Small intestine (tissue), 7 donors: ENCODE results near the gene ZNF532. TPM values are rescaled to one million over a fixed set of nuclear protein-coding genes. Genes with fewer than 3 reads are reported as not detected.

Experiments used
- DNase-seq, 2 donors: peaks; one replicate each; pipeline versions ENCODE4 v3.0.0 to v3.0.0-alpha.2; 2013
- FAIRE-seq: peaks from 2 replicates; lab custom pipeline; 2012; peaks lifted over from hg19 to GRCh38; lab: Jason Lieb, UNC
- H3K27ac ChIP-seq, 3 donors: one replicate each; pipeline ENCODE4 v1.5.1; 2013; ENCODE audit warnings: low read length in 2 of 3, mild to moderate bottlenecking in 2 of 3, control low read depth in 1 of 3, inconsistent platforms in 1 of 3, low read depth in 1 of 3, moderate library complexity in 1 of 3
- H3K27me3 ChIP-seq, 3 donors: one replicate each; pipeline ENCODE4 v1.6.1; 2013; ENCODE audit warnings: low read length in 3 of 3, inconsistent platforms in 1 of 3; ENCODE audit not compliant: control insufficient read depth in 3 of 3, insufficient read depth in 3 of 3
- H3K36me3 ChIP-seq, 3 donors: one replicate each; pipeline ENCODE4 v1.6.1; 2013; ENCODE audit warnings: low read length in 3 of 3, inconsistent platforms in 1 of 3, low read depth in 1 of 3, mild to moderate bottlenecking in 1 of 3, moderate library complexity in 1 of 3; ENCODE audit not compliant: control insufficient read depth in 3 of 3, insufficient read depth in 2 of 3
- H3K4me1 ChIP-seq, 3 donors: one replicate each; pipeline ENCODE4 v1.6.1; 2013; ENCODE audit warnings: low read length in 2 of 3, inconsistent platforms in 1 of 3, low read depth in 1 of 3, mild to moderate bottlenecking in 1 of 3, moderate library complexity in 1 of 3; ENCODE audit not compliant: control insufficient read depth in 3 of 3, insufficient read depth in 2 of 3
- H3K4me3 ChIP-seq, 3 donors: one replicate each; pipeline ENCODE4 v1.5.1; 2013; ENCODE audit warnings: low read length in 3 of 3, control low read depth in 1 of 3, inconsistent platforms in 1 of 3, low read depth in 1 of 3, mild to moderate bottlenecking in 1 of 3, moderate library complexity in 1 of 3
- H3K9me3 ChIP-seq, 2 donors: one replicate each; pipeline ENCODE4 v1.6.1; 2013; ENCODE audit warnings: low read depth in 1 of 2, low read length in 1 of 2; ENCODE audit not compliant: control insufficient read depth in 2 of 2, insufficient read depth in 1 of 2
- WGBS, 3 donors: extraction: QIAGEN DNeasy Blood & Tissue Kit; methylation state at CpG; one replicate each; pipeline ENCODE4 v1.1.7; 2013; 5-methylcytosine and 5-hydroxymethylcytosine counted together
- polyA plus RNA-seq, 4 donors: library from polyadenylated mRNA; stranded (reverse) in 3 of 4; unstranded in 1 of 4; fragments of 200-250 nt in 3 of 4; fragments of 120-200 nt in 1 of 4; gene quantifications; one replicate each; pipeline versions ENCODE4 v1.2.1 to v1.2.3, GENCODE V29; 2013
- donor health status: healthy with polysubstance abuse.
- donor health status: control.
- donor health status: control.
- donor health status: Bipolar disorder and iron deficiency.
- donor health status: healthy.

ZNF532 gene
- polyA plus RNA-seq, 4 donors: 1.3 to 23.4 (median 4.9) TPM

DNA sequence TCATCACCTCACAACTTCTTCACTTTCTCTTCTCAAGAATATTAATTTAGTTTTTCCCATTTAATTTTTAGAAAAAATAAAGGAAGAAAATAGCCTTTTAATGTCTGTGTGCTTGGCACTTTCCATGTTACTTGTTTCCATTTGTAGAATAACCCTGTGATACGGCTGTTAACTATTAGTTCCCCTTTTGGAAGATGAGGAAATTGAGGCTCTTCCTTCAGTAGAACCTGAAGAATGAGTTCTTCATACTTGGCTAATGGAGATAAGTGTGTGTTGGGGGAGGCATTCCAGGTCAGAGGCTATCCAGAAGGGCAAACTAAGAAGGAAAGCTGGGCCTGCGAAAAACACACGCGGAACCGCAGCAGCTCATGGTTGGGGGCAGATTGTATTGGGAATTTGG lies 38.3 kb downstream of the ZNF532 start:
- Histone ChIP-seq H3K4me3 (no peak overlapping the region), H3K27ac (no peak overlapping the region), H3K9me3 (no peaks in the 10 kb centered on the region), H3K27me3 (no peaks in the 10 kb centered on the region), H3K36me3 (peaks cover 0 to 39% (median 0%) of the 10 kb centered on the region in 3 donors), H3K4me1 (no peaks in the 10 kb centered on the region)
- WGBS, 3 donors: 89 to 94% (median 92%) methylated on average over 5 of the region's 5 CpGs
- FAIRE-seq (no peak), DNase-seq (no peak)

DNA sequence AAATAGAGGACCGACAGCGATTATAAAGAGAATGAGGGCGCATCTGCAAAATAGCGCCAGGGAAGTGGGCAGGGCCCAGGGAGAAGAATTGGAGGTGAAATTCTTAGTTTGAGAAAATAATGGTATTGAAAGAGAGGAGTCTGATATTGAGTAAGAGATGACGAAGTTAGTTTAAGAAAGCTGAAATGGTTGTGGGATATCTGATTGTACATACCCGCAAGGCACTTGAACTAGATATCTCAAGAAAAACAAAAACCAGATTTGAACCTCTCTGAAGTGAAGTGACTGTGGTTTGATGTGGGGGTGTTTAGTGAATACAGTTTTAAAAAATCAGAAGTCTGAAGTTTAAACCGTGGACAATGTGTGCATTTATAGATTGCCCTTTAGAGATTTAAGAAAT lies 38.9 kb downstream of the ZNF532 start:
- FAIRE-seq (no peak), DNase-seq (no peak)
- Histone ChIP-seq H3K27ac (no peak overlapping the region), H3K27me3 (no peaks in the 10 kb centered on the region), H3K4me3 (no peak overlapping the region), H3K4me1 (no peaks in the 10 kb centered on the region), H3K9me3 (no peaks in the 10 kb centered on the region), H3K36me3 (peaks cover 0 to 36% (median 0%) of the 10 kb centered on the region in 3 donors)
- WGBS, 3 donors: 89 to 95% (median 93%) methylated on average over 7 of the region's 7 CpGs

DNA sequence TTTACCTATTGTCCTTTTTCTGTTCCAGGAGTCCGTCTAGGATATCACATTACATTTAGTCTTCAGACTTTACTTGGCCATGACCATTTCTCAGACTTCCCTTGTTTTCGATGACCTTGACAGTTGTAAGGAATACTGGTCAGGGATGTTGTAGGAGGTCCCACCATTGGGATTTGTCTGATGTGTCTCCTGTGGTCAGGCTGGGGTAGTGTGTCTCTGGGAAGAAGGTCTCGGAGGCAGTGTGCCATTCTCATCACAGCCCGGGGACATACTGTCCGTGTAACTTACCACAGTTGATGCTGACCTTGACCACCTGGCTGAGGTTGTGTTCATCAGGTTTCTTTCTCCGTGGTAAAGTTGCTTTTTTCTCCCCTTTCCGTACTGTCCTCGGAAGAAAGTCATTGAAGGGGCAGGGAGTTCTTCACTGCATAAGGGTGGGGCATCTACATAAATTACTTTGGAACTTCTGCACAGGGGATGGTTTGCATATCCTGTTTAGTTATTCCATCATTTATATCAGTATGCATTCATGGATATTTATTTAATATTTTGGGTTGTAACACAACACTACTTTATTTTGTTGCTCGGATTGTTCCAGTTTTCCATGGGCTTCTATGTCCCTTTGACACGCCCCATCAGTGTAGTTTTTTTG lies 41.2 kb downstream of the ZNF532 start:
- Histone ChIP-seq H3K27ac (no peak overlapping the region), H3K4me3 (no peak overlapping the region), H3K27me3 (no peaks in the 10 kb centered on the region), H3K36me3 (peaks cover 0 to 29% (median 0%) of the 10 kb centered on the region in 3 donors), H3K9me3 (no peaks in the 10 kb centered on the region), H3K4me1 (no peaks in the 10 kb centered on the region)
- FAIRE-seq (no peak), DNase-seq (no peak)
- 87 to 92% (median 92%) methylated on average over 10 of the region's 10 CpGs for WGBS, 3 donors

DNA sequence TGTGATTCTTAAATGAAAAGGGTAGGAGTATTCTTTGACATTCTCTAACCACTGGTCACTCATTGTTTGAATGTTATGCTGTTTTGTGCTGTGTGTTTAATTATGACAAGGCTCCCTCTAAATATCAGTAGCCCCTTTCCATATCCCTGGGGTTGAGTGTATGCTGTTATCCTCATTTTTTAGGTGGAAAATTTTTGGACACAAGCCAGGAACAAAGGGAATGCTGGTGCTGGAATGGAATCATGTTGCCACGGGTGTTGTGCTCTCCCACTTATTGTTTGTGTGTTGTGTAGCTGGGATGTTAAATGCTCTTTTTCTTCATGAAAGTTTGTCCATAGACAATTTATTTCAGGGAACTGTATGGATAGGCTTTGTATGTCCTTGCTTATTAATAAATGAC lies 43.3 kb downstream of the ZNF532 start:
- no peak for DNase-seq
- FAIRE-seq: no peak
- H3K4me1 ChIP-seq: peaks cover 0 to 13% (median 0%) of the 10 kb centered on the region in 3 donors

DNA sequence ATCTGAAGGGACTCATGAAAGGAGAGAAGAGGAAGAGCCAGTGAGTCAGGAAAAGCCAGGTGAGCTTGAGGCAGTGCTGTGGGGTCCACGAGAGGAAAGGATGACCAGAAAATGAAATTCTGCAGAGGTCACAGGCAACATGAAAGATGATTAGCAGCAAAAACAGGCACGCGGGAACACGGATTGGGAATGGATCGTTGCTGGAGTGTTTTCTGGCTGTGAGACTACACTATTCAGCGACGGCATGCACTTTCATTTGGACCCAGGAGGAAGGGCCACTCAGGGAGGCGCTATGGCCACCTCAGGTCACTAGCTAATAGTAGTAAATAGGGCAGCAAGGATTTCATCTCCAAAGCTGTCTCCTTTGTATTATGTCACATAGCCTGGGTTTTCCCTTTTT lies 44.8 kb downstream of the ZNF532 start:
- WGBS, 3 donors: 90 to 92% (median 91%) methylated on average over 8 of the region's 8 CpGs
- Histone ChIP-seq H3K4me1 (peaks cover 0 to 13% (median 0%) of the 10 kb centered on the region in 3 donors), H3K9me3 (no peaks in the 10 kb centered on the region), H3K27me3 (no peaks in the 10 kb centered on the region), H3K36me3 (peaks cover 0 to 16% (median 0%) of the 10 kb centered on the region in 3 donors), H3K4me3 (no peak overlapping the region), H3K27ac (no peak overlapping the region)
- no peak for DNase-seq
- no peak for FAIRE-seq

More for the DNA sequence above, 43.3 kb downstream of the ZNF532 start:
- H3K27me3 ChIP-seq: no peaks in the 10 kb centered on the region
- 60 to 71% (median 65%) methylated on average over 1 of the region's 1 CpG for WGBS, 3 donors
- H3K27ac ChIP-seq: no peak overlapping the region
- peaks cover 0 to 20% (median 0%) of the 10 kb centered on the region in 3 donors for H3K36me3 ChIP-seq
- no peaks in the 10 kb centered on the region for H3K9me3 ChIP-seq
- H3K4me3 ChIP-seq: no peak overlapping the region

DNA sequence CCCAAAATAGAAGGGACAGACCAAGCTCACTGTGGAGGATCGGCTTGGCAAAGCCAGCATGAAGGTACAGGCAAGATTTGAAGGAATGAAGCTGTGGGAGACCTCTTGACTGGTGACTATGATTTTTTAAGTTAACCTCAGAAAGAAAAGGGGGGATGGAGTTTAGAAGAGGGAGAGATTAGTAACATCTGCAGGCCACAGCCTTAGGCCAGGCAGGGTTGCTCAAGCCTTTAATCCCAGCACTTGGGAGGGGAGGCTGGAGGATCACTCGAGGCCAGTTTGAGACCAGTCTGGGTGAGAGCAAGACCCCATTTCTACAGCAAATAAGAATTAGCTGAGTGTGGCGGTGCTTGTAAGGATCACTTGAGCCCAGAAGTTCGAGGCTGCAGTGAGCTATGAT lies 46.6 kb downstream of the ZNF532 start:
- H3K9me3 ChIP-seq: no peaks in the 10 kb centered on the region
- FAIRE-seq: no peak
- H3K27ac ChIP-seq: peak overlapping the region in 1 of 3 donors; percentile 25
- H3K4me1 ChIP-seq: peaks cover 0 to 27% (median 0%) of the 10 kb centered on the region in 3 donors
- H3K27me3 ChIP-seq: no peaks in the 10 kb centered on the region
- peaks cover 0 to 15% (median 0%) of the 10 kb centered on the region in 3 donors for H3K36me3 ChIP-seq
- no peak overlapping the region for H3K4me3 ChIP-seq
- no peak for DNase-seq
- 79 to 92% (median 86%) methylated on average over 4 of the region's 4 CpGs for WGBS, 3 donors

DNA sequence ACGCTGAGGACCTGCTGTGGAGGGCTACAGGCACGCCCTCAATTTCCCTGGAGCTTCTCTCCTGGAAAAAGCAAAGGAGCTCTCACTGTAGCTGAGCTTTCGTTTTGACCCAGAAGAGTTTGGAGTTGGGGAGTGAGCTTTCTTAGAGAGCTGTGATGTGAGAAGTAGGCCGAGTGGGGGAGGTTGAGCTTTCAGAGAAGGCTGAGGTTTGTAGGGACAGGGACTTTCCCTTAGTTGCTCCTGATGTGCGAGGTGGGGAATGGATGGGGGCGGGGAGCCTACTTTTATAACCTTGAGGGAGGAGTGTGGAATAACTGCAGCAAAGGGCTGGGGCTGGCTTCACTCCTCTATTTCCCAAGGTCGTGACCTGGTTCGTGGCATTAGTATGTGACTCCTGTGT lies 47.1 kb downstream of the ZNF532 start:
- FAIRE-seq: no peak
- peak overlapping the region in 2 of 3 donors; percentile 25 to 45 for H3K27ac ChIP-seq

DNA sequence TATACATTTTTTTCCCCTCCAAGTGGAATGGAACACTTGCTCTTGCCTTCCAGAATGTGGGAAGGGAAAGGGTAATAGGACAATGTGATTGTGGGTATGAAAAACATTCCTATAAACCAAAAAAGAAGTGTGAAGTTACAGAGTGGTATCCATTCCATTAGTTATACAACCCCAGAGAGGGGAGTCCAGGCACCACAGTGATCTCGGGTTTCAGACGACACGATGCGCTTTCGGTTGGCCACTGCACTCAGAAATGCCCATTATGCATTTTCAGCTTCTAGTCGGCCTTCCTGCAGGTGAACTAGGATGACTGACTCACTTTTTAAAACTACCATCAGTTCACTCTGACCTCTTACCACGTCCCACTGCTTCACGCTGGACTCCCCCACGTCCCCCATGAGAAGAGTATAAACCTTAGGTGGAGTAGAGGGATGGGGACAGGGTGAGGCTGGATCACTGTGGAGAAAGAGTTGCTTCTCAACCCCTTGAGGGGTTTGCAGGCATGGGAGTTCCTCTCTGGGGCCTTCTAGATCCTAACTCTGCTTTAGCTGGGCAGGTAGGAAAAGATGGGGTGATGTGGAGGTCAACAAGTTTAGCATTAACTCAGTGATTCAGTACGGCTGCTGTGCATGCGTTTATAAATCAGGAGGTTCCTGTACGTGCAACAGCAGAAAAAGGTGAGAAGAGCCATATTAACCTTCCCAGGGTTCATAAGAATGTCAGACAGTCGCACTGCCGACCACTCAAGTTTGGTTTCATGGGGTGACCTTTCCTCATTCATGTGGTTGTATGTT lies 50.5 kb downstream of the ZNF532 start:
- Histone ChIP-seq H3K4me3 (no peak overlapping the region), H3K27me3 (no peaks in the 10 kb centered on the region), H3K36me3 (peaks cover 0 to 36% (median 3%) of the 10 kb centered on the region in 3 donors), H3K9me3 (no peaks in the 10 kb centered on the region), H3K27ac (peak overlapping the region in 1 of 3 donors; percentile 26), H3K4me1 (peaks cover 0 to 27% (median 0%) of the 10 kb centered on the region in 3 donors)
- DNase-seq (peak in 1 of 2 donors; percentile 50), FAIRE-seq (no peak)
- 88 to 89% (median 88%) methylated on average over 14 of the region's 14 CpGs for WGBS, 3 donors

More for the DNA sequence above, 47.1 kb downstream of the ZNF532 start:
- Histone ChIP-seq H3K27me3 (no peaks in the 10 kb centered on the region), H3K36me3 (peaks cover 0 to 13% (median 0%) of the 10 kb centered on the region in 3 donors), H3K9me3 (no peaks in the 10 kb centered on the region), H3K4me3 (no peak overlapping the region), H3K4me1 (peaks cover 0 to 27% (median 0%) of the 10 kb centered on the region in 3 donors)
- DNase-seq: peak in 1 of 2 donors; percentile 43
- 34 to 42% (median 39%) methylated on average over 8 of the region's 8 CpGs for WGBS, 3 donors
